GM21447 (cell line): ENCODE results near the gene IL1RL2.

ENCODE experiments used
- ATAC-seq: cut with Tn5 transposase; IDR thresholded peaks from one replicate; pipeline ENCODE4 v1.9.1; 2021; ENCODE audit not compliant: unreplicated experiment

The IL1RL2 gene

DNA sequence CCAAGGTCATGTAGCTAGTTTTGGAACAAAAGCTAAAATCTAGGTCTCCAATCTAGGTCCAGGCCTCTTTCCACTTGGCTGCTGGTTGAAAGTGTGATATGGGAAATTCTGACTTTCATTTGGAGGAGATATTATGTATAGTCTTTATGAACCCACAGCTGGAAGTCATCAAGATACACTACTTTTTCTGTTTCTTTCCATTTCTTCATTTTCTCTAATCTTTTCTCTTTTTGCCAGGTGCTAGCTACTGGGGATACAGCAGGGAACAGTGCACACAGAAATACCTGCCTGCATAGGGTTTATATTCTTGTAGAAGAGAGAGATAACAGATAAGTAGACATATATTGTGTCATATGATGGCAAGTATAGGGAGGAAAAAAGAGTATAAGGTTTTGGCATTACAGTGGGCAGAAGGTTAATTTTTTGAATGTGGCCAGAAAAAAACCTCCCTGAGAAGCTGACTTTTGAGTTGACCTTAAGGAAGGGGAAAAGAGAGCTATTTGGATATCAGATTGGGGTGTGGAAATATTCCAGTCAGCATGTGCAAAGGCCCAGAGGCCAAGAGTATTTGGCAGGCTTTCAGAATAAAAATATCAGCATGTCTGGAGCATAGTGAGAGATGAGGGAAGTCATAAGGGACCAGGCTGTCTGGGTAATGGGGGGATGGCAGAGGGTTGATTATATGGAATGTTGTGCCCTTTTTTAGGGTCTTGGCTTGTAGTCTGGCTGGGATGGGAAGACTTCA is 28.6 kb upstream of the IL1RL2 start:
- no peak for ATAC-seq

DNA sequence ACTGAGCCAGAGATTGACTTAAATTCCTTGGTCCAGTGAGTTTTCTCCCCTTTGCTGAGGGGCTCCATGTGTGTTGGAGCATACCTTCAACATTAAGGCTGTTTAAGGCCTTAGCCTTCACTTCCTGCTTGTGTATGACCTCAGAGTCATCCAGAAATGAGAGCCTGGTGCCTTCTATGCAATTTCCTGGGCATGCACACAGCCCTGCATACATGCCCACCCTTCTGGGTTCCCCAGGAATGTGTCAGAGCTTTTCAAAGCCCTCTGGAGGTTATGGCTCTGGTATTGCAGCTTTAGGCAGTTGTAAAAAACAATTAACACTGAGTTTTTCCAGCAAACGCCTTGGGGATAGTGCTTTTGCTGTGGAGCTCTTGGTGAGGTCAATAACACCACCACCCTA is 27.5 kb upstream of the IL1RL2 start:
- no peak for ATAC-seq

DNA sequence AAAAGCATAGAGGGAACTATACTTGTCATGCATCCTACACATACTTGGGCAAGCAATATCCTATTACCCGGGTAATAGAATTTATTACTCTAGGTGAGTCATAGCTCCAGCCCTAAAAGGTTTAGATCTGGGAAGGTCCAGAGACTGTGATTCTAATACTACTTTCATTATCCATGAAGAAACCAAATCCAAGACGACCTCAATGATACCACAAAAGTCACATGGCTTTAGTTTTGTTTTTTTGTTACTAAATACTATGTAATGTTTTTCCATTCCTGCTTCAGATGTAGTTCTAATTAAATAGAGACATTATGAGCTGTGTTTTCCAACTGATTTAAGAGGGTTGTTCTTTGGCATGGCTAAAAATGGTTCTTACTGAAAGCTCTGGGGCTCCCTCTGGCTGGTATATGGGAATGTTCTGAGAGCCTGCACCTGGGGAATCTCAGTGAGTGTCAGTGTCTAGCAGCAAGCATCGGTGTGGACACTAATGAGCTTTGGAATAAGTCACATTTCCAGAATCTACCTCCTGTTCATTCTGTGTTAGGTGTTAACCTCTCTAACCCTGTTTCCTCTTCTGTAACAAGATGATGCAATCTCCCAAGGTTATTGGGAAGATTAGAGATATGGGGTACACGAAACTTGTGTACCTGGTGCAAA is 20.5 kb upstream of the IL1RL2 start:
- no peak for ATAC-seq

DNA sequence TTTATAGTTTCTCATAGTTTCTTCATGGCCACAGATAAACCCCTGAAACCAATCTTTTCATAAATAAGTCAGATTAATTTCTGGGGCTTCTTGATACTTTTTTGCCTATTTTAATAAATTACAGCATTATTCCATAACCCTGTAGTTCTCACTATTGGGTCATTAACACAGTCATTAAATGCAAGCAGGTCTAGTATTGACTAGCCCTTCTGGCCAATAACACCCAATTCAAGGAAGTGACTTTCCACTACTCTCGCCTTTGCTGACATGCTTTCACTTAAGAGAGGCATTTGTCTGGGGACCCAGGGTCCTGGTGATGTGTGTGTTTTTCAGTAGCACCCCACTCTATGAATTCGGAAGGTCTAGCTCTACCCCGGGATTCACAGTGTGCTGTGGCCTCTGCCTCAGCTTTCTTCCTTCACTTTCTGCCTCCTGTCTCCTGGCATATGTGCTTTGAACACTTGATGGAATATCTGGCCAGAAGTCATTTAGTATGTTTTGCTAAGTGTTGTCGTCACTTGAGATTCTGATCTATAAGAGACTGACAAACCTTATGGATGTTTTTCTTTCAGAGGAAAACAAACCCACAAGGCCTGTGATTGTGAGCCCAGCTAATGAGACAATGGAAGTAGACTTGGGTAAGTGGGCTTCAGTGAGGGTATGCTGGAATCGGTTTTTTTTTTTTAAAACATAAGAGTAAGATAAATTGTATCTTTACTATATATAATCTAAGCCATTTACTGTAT is 18.6 kb upstream of the IL1RL2 start:
- no peak for ATAC-seq

DNA sequence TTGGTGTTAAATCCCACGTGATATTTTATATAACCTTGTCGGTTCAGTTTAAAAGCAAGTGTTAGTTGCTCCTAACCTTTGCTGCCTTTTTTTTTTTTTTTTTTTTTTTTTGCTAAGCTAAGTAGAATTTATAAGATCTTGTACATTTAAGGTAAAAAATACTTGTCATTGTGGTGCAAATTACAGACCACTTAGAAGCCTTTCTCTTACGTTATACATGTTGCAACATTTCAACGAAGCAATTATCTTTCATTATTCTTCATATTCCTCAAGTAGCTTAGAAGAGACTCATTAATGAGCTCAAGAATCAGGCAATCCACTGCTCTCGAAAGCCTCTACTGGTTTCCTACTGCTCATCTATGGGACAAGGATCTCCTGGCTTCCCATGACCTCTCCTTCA is 14.9 kb upstream of the IL1RL2 start:
- no peak for ATAC-seq

DNA sequence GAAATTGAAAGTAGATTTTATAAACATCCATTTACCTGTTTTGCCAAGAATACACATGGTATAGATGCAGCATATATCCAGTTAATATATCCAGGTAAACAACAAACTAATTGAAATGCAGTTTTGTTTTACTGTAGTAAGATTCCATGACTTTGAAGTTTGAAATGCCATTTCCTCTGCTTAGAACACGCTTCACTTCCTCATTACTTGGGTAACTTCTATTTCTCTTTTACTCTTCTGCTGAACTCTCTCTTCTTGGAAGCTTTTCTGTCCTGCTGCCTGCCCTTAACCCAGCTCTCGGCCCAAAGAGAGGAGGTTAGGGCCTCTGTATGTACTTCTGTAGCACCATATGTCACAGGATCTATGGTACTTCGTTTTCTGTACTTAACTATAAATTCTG is 14.1 kb upstream of the IL1RL2 start:
- no peak for ATAC-seq

DNA sequence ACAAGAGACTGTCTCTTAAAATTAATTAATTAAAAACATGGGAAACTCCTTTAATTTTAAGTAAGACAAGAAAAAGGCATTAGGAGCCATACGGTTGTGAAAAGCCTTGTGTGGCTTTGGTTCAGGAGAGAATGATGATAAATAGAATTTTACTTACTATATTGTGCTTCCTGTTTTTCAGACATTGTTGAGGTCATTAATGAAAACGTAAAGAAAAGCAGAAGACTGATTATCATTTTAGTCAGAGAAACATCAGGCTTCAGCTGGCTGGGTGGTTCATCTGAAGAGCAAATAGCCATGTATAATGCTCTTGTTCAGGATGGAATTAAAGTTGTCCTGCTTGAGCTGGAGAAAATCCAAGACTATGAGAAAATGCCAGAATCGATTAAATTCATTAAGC is 10.7 kb upstream of the IL1RL2 start:
- no peak for ATAC-seq

DNA sequence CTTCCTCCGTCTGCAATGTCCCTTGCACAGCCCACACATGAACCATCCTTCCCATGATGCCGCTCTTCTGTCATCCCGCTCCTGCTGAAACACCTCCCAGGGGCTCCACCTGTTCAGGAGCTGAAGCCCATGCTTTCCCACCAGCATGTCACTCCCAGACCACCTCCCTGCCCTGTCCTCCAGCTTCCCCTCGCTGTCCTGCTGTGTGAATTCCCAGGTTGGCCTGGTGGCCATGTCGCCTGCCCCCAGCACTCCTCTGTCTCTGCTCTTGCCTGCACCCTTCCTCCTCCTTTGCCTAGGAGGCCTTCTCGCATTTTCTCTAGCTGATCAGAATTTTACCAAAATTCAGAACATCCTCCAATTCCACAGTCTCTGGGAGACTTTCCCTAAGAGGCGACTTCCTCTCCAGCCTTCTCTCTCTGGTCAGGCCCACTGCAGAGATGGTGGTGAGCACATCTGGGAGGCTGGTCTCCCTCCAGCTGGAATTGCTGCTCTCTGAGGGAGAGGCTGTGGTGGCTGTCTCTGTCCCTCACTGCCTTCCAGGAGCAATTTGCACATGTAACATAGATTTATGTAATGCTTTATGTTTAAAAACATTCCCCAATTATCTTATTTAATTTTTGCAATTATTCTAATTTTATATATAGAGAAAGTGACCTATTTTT is 8.9 kb upstream of the IL1RL2 start:
- no peak for ATAC-seq

DNA sequence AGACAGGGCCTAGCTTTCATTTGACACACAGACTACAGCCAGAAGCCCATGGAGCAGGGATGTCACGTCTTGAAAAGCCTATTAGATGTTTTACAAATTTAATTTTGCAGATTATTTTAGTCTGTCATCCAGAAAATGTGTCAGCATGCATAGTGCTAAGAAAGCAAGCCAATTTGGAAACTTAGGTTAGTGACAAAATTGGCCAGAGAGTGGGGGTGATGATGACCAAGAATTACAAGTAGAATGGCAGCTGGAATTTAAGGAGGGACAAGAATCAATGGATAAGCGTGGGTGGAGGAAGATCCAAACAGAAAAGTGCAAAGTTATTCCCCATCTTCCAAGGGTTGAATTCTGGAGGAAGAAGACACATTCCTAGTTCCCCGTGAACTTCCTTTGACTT is 7.8 kb upstream of the IL1RL2 start:
- no peak for ATAC-seq

DNA sequence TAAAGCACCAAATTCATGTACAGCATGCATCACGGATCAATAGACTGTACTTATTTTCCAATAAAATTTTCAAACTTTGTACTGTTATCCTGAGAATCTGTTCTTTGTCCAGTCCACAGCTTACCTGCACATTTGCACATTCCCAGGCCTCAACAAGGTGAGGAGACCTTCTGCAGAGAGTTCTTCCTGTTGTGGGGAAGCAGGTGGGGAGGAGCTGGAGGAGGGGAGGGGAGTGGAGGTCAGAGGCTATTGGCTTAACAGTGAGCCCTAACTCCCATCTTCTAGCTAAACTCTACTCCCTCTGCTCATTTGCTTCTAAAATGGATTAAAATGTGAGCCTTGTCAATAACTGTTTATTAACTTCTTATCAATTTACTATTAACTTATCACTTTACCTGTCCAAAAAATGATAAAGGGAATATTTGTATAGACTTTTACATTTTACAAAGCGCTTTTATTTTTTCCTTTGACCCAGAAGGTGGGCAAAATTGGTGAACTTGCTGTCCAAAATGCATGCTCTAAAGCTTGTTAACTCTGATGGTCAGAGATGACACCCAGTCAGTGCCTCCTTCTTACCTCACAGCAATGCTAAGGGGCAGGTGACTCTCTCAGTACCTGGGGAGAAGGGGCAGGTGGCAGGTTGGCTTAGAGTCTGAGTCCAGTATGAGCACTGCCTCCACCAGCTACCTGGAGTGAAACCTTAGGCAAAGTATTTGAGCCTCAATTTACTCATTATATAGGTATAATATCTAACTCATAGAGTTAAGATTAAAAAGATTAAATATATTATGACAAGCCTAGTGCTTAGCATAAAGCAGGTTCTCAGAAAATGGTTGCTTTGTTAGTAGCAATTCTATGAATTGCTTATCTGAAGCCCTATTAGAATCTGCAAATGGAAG is 6.8 kb upstream of the IL1RL2 start:
- no peak for ATAC-seq

DNA sequence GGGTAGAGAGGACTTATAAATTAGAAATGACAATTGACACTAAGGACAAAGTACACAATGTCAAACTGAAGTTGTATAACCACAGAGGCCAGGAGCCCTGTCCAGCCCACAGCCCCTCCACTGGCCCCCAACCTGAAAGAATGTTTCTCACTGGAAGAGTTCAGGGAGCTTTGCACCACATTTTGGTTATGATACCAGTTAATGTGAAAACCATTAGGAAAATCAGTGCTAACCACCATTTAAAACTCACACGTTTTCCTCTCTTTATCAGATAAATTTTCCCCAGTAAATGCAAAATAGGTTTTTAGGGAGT is 6.2 kb upstream of the IL1RL2 start:
- ATAC-seq, result no peak

DNA sequence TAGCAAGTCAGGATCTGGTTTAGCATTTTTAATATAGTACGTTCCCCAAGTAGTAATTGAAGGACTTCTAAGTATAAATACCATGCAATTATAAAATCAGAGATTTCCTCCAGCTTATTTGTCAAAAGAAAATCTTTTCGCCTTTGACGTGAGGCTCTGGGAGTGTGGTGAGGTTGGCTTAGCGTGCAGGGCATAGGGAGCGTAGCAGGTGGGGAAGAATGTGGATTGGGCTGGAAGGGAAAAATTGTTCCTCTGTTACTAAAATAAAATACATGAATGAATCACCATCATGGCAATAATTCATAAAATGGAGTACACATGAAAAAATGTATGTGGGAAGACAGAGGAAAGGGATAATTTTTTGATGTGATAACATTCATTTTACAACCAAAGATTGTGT is 5.4 kb upstream of the IL1RL2 start:
- ATAC-seq, result no peak

DNA sequence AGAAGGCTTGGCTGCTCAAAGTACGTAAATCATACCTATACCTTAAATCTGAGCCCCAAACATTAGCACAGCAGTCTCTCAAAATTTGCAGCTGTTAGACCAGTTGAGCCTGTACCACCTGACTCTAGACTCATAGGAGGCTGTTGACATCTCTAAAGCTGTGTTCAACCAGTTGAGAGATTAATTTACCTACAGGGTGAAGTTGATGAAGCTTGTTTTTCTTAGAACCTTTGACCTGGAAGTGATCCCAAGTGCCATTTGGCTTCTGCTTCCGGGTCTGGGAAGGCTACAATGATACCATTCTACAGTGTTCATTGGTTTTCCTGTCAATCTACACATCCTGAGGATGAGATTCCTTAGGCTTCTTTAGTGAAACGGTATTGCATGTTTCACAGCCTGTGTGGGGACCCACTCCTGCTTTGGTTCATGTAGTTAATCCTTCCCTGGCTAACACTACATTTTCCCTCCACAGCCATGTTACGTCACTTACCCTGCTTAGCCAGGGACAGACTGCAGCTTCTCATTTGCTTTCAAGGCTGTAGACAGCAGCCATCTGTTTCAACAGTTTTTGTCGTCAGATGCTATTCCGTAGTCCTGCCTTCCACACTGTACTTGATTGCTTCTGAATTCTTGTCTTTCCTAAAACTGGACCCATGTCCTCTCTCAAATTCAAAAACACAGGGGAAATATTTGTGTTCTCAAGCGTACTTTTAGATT is 4.7 kb upstream of the IL1RL2 start:
- ATAC-seq, result no peak

DNA sequence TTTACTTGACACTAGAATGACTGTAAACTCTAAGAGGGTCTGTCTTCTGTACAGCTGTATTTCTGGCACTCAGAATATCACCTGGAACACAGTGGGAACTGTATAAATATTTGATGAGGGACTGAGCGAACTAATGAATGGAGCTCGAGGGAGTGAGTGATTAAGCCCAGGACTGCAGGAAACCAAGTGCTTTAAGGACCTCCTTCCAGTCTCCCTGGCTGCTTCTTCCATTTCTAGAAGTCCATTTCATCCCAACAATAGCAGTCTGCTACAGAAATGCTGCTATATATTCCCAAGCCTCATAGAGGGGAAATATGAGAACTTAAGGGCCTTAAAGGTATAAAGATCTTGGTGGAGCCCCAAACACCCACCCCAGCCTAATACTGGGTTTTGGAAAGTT is 2.8 kb upstream of the IL1RL2 start:
- ATAC-seq, result no peak

DNA sequence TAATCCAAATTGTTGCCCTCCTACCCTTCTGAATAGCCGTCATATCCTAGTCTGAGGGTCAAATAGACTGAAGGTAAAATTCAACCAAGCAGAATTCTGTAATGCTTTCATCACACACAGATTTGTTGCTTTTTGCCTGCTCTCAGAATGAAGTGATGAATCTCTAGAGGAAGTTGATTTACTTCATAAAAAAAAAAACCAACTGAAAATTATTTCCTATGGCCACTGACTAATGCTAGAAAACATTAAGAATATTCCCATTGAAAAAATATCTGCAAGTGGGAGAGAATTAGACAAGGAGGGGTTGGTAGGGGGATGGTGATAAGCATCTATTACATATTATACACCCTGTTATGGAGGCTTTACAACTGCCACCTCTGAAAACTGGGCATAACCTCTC is 2.3 kb upstream of the IL1RL2 start:
- ATAC-seq, result no peak

DNA sequence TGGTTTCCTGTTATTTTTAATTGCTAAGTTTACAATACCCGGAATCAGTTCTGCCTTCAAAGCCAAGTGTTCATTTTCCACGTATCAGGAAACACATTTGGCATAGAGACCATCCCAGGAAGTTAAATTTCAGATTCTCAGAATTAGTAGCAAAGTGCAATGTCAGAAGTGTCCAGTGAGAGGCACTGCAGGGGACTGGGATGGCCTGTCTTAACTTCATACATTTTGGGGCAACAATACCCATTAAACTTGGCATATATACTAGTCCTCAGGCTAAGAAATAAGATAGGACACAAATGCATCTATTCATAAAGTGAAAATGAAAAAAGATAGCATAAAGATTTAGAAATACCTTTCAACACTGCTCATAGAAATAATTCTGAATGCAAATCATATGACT is 1.5 kb upstream of the IL1RL2 start:
- ATAC-seq, result no peak

DNA sequence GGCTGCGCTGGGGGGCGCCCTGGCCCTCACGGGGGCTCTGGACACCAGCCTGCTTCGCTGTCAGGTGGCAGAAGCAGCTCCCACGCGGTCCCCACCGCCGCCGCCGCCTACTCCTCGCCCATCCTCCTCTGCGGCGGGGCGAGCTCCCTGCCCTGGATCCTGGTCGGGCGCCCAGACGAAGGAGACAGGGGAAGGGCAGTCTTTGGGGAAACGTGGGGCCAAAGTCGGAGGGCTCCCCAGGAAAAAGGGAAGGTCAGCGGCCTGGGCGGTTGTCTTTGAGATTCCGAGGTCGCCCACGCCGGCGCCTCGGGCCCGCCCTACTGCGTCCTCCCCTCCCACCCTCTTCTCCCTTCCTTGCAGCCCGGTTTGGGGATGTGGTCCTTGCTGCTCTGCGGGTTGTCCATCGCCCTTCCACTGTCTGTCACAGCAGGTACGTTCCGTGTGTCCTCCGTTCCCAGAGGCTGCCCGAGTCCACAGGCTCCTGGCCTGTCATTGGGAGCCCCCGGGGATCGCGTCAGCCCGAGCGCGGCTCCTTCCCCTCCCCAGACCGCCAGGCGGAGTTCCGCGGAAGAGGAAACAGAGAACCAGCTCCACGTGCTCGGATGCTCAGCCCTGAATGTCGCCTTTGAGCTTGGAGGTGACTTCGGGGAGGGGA is 800 bp downstream of the IL1RL2 start:
- no peak for ATAC-seq

DNA sequence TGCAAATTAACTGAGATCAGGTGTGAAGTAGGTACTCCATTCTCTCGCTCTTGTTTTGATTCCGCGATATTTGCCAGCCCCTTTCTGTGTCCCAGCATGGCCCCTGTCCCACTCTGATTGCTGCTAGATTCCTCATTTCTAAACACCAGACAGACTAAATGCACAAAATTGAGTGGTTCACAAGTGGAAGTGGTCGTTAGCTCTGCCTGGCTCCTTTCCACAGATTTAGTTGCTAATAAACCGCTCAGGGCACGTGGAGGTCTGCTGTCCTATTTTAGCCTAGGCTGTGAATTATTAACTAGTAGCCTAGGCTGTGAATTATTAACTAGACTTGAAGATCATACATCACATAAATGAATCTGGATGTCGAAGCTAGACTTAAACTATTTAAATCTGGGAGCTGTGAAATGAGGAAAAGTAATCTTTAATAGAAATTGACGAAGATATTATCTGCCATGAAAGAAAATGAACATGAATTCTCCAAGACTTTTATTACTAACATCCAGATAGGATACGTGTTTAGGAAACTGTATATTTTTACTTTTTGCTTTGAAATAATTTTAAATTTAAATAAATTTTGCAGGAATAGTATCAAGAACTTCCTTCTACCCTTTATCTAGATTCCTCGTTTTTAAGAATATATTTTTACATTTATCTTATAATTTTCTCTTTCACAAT is 3.7 kb downstream of the IL1RL2 start:
- no peak for ATAC-seq

DNA sequence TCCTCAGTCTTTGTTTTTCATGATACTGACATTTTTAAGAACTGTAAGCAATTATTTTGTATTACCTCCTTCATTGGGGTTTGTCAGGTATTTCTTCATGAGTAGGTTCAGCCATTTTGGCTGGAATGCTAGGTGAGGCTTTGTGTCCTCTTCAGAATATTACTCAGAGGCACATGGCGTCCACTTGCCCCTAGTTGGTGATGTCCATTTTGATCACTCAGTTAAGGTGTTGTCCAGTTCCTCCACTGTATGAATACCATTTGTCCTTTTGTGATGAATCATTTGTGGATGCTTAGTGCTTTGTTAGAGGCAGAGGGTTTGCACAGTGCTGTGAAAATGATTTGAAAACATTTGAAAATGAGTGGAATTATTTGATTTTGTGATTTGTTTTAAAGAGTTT is 4.7 kb downstream of the IL1RL2 start:
- ATAC-seq, result no peak
